Suprapubic skin (tissue), 3 donors: ENCODE data around the gene TMEM86B.

Experiments
- CTCF ChIP-seq, 2 donors: fragments of 200-600 bp in 1 of 2; fragments of 450-650 bp in 1 of 2; sonication (generic) in 1 of 2; IDR thresholded peaks; one replicate each; pipeline ENCODE4 v1.5.1; 2016 to 2019; ENCODE audit warnings: antibody characterized with exemption in 2 of 2, mild to moderate bottlenecking in 1 of 2, moderate library complexity in 1 of 2
- POLR2AphosphoS5 ChIP-seq, 3 donors: sonication (generic); formaldehyde crosslinking; IDR thresholded peaks; one replicate each; pipeline ENCODE4 v1.6.1; 2017; ENCODE audit warnings: antibody characterized with exemption in 3 of 3

- TF ChIP-seq CTCF (IDR thresholded peaks at IDR 0.05) (no peak), POLR2AphosphoS5 (IDR thresholded peaks at IDR 0.05) (no peak)
Observed at GRCh38 chr19:55241935-55242464, 13.4 kb upstream of the TMEM86B start.
